Stimulated activated naive CD8-positive, alpha-beta T cell treated with anti-CD3 and anti-CD28 coated beads, Interleukin-15, amount 100 ng/mL, for 72 hours (primary cell): ENCODE data around the gene CUEDC2.
A peak's percentile ranks its signal among the peaks of the same experiment; 100 is the strongest.

ENCODE experiments used
- ATAC-seq: fragments of 150-1000 bp; cut with Tn5 transposase; 2 replicates; pipeline ENCODE4 v1.10.0; 2021; ENCODE audit warnings: mild to moderate bottlenecking, moderate library complexity
- DNase-seq, 2 donors: peaks; one replicate each; pipeline ENCODE4 v3.0.0; 2021 to 2022
- H3K27ac Mint-ChIP-seq, 2 donors: one replicate each; pipeline ENCODE4 v1.8.0; 2022; ENCODE audit warnings: mild to moderate bottlenecking in 2 of 2, mixed read lengths in 2 of 2, moderate library complexity in 2 of 2
- H3K27me3 Mint-ChIP-seq: one replicate; pipeline ENCODE4 v1.8.0; 2022; ENCODE audit warnings: mixed read lengths
- H3K4me1 Mint-ChIP-seq: one replicate; pipeline ENCODE4 v1.8.0; 2022; ENCODE audit warnings: mild to moderate bottlenecking, mixed read lengths
- H3K4me3 Mint-ChIP-seq, 2 donors: one replicate each; pipeline ENCODE4 v1.8.0; 2022; ENCODE audit warnings: mild to moderate bottlenecking in 2 of 2, mixed read lengths in 2 of 2, moderate library complexity in 1 of 2
- H3K9me3 Mint-ChIP-seq, 2 donors: one replicate each; pipeline ENCODE4 v1.8.0; 2022; ENCODE audit warnings: mixed read lengths in 2 of 2

Gene CUEDC2

DNA sequence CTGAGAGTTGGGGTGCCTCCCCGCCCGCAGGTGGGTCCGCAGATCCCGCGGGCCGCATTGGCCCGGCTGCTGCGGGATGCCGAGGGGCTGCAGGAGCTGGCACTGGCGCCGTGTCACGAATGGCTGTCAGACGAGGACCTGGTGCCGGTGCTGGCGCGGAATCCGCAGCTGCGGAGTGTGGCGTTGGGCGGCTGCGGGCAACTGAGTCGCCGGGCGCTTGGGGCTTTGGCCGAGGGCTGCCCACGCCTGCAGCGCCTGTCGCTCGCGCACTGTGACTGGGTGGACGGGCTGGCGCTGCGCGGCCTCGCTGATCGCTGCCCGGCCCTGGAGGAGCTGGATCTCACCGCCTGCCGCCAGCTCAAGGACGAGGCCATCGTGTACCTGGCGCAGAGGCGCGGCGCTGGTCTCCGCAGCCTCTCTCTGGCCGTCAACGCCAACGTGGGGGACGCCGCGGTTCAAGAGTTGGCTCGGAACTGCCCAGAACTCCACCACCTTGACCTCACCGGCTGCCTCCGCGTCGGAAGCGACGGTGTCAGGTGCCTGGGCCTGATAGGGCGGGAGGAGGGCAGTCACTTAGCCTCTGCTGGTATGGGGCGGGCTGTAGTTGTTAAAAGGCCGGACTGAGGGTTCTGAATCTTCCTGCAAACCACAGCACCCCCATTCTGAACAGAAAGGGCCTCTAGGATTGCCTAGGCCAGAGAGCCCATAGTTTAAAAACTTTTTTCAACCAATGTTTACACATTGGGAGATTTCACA lies 10.4 kb downstream of the CUEDC2 start:
- Mint-ChIP-seq H3K4me1 (peaks cover 52% of the 10 kb centered on the region), H3K9me3 (no peaks in the 10 kb centered on the region), H3K27me3 (peaks cover 24% of the 10 kb centered on the region), H3K4me3 (peak overlapping the region; percentile 97 to 99), H3K27ac (peak overlapping the region in 1 of 2 donors; percentile 29)
- ATAC-seq, result peak; percentile 7
- DNase-seq, result peak; percentile 38 to 59

DNA sequence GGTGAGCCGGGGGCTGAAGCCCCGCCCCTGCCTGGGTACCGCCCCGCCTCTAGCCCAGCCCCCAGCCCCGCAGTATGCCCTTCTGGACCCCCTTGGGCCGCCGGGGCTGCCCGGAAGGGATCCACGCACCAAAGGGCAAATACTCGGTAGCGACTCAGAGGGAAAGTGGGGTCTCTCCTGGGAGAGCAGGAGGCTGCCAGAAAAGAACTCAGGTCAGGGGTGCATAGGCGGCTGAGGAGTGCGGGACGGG lies 10.9 kb downstream of the CUEDC2 start:
- Mint-ChIP-seq H3K4me1 (peaks cover 47% of the 10 kb centered on the region), H3K4me3 (peak overlapping the region; percentile 97 to 99), H3K27me3 (peaks cover 29% of the 10 kb centered on the region), H3K27ac (peak overlapping the region in 1 of 2 donors; percentile 95), H3K9me3 (no peaks in the 10 kb centered on the region)
- DNase-seq (no peak), ATAC-seq (no peak)

DNA sequence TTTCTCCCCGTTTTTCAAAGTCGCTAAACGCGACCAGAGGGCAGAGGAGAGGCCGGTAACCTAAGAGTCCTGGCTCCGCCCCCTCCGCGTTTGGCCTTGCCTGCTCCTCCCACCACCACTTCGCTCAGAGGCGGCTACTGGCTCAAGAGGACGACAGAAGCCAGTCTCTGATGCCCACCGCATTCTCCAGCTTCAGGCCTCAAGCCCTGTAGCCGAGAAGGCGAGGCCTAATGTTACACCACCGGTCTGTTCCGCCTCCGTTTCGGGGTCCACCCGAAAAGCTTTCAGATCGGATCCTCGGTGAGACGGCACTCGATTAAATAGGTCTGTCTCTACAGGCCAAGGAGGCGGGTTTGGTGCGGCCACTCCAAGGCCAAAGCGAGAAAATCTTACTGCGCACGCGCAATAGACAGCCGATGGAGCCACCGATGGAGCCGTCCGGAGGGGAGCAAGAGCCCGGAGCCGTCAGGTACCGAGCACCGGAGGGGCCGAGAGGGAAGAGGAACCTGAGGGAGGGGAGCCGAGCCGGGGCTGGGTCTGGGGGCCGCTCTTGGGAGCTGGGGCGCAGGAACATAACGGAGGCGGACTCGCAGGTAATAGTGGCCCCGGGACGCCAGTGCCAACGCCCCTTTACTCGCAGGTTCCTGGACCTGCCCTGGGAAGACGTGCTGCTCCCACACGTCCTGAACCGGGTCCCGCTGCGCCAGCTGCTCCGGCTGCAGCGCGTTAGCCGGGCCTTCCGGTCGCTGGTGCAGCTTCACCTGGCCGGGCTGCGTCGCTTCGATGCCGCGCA lies 11.5 kb downstream of the CUEDC2 start, which contains the start of gene FBXL15:
FBXL15 (plus strand) TSS at position 123 of the 793 bp plus-strand sequence; CDS start at position 417, 294 bp downstream.
- peak; percentile 86 for ATAC-seq
- peaks cover 35% of the 10 kb centered on the region for H3K27me3 Mint-ChIP-seq
- H3K27ac Mint-ChIP-seq, result peak within 1 kb of the TSS; percentile 95 to 96
- H3K4me3 Mint-ChIP-seq, result peak within 1 kb of the TSS; percentile 97 to 99
- DNase-seq, result peak; percentile 98
- H3K9me3 Mint-ChIP-seq, result no peaks in the 10 kb centered on the region
- peaks cover 42% of the 10 kb centered on the region for H3K4me1 Mint-ChIP-seq

DNA sequence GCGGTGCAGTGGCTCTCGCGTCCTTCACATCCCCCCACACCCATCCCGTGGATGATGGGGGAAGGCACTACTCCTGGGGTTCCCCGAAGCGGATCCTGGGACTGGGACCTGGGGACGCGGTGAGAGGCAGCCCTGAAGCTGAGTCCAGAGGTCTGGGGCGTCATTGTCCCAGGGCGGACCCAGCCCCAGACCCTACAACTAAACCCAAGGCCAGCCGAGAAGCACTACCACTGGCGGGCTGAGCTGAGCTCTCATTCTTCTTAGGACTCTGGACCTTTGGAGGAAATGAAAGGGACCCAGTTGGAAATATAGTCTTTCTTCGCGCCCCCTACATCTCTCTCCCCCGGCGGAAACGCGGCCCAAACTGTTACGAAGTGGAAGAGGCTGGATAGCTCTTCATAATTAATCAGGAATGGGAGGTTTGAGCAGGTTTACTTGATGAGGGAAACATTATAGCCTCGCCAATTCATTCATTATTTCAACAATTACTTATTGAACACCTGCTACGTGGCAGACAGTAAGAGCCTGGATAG lies 12.1 kb downstream of the CUEDC2 start:
- DNase-seq, result peak in 1 of 2 donors; percentile 40

GRCh38 chr10:102419269-102420180 lies 12.8 kb downstream of the CUEDC2 start:
- H3K27ac Mint-ChIP-seq, result peak overlapping the region; percentile 19 to 23
- H3K4me1 Mint-ChIP-seq, result peaks cover 41% of the 10 kb centered on the region
- H3K9me3 Mint-ChIP-seq, result no peaks in the 10 kb centered on the region
- ATAC-seq (no peak), DNase-seq (peak; percentile 64 to 72)
- H3K4me3 Mint-ChIP-seq, result peak overlapping the region; percentile 97 to 99
- H3K27me3 Mint-ChIP-seq, result peaks cover 49% of the 10 kb centered on the region

More for the DNA sequence above, 12.1 kb downstream of the CUEDC2 start:
- peak overlapping the region; percentile 97 to 99 for H3K4me3 Mint-ChIP-seq
- no peak for ATAC-seq
- H3K27ac Mint-ChIP-seq, result peak overlapping the region; percentile 95 to 96
- peaks cover 38% of the 10 kb centered on the region for H3K4me1 Mint-ChIP-seq
- H3K9me3 Mint-ChIP-seq, result no peaks in the 10 kb centered on the region
- H3K27me3 Mint-ChIP-seq, result peaks cover 41% of the 10 kb centered on the region

DNA sequence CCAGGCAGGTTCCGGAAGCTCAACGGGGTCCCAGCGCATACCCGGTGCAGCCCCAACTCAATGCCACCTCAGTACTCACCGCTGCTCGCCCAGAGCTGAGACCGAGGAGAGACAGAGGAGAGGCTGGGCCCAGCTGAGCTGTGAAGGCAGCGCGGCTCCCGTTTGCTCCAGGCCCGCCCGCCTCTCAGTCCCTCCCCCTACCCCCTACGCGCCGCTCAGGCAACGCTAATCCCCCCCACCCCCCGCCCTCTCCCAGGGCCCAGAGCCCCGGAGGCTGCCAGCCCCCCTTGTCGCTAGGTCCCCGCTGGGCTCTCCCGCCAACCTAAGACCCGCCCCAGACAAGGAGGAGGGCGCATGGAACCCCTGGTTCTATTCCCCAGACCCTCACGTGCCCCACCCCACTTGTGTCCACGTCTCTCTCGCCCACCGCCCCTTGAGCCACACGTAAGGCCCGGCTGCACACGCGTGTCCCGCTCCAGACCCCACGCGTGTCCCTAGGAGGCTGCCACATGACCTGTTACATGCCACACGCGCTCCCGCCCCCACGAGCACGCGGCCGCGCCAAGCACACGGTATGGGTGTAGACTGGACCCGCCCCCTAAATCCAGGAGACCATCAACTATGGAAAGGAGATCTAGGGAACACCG lies 13.6 kb downstream of the CUEDC2 start, which contains the start of gene PSD:
PSD (minus strand) TSS at position 164 of the 647 bp plus-strand sequence. CDS start 1,747 bp downstream, outside the sequence.
- Mint-ChIP-seq H3K4me3 (peak within 1 kb of the TSS; percentile 97 to 99), H3K9me3 (no peaks in the 10 kb centered on the region), H3K27ac (peak within 1 kb of the TSS; percentile 23 to 60), H3K27me3 (peaks cover 55% of the 10 kb centered on the region), H3K4me1 (peaks cover 40% of the 10 kb centered on the region)
- no peak for ATAC-seq
- DNase-seq, result no peak

- H3K9me3 Mint-ChIP-seq, result no peaks in the 10 kb centered on the region
- H3K27me3 Mint-ChIP-seq, result peaks cover 59% of the 10 kb centered on the region
- peaks cover 45% of the 10 kb centered on the region for H3K4me1 Mint-ChIP-seq
- no peak overlapping the region for H3K27ac Mint-ChIP-seq
- DNase-seq (no peak), ATAC-seq (no peak)
- H3K4me3 Mint-ChIP-seq, result no peak overlapping the region
These were observed 15.7 kb downstream of the CUEDC2 start for GRCh38 chr10:102416695-102417094.

DNA sequence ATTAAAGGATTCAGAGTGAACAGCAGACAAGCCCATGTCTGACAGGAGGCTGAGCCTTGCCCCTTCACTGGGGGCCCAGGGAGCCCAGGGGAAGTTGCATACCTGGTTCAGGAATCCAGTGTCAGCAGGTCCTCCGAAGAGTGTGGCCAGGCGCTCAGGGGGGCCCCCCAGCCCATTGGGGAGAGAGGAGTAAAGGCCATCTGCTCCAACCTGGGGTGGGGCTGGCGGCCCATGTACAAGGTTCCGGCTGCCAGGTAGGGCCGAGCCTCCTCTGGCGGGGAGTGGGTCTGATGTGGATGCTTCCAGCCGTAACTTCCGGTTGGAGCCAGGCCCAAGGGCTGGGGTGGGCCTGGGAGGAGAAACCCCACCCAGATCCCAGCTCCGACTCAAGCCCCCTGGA lies 16.1 kb downstream of the CUEDC2 start:
- ATAC-seq (no peak), DNase-seq (no peak)
- peaks cover 63% of the 10 kb centered on the region for H3K27me3 Mint-ChIP-seq
- no peak overlapping the region for H3K27ac Mint-ChIP-seq
- peaks cover 49% of the 10 kb centered on the region for H3K4me1 Mint-ChIP-seq
- H3K9me3 Mint-ChIP-seq, result no peaks in the 10 kb centered on the region
- H3K4me3 Mint-ChIP-seq, result no peak overlapping the region

DNA sequence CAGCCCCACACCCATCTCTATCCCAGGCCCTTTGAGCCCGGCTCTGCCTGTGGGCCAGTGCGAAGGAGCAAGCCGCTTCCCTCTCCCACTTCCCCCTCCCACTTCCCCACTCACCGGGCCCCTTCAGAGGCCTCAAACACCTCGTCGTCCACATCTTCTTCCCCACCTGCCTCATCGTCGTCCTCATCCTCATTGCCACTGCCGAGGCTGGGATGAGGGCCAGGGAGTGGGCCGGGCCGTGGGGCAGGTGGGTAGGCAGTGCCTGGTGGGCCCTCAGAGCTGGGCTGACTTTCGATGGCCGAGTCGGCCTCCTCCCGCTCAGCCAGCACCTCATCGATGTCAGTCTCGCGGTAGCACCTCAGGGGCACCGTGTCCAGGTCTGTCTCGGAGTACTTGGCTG lies 17.6 kb downstream of the CUEDC2 start:
- peaks cover 58% of the 10 kb centered on the region for H3K4me1 Mint-ChIP-seq
- H3K27me3 Mint-ChIP-seq, result peaks cover 69% of the 10 kb centered on the region
- no peaks in the 10 kb centered on the region for H3K9me3 Mint-ChIP-seq
- H3K27ac Mint-ChIP-seq, result no peak overlapping the region
- H3K4me3 Mint-ChIP-seq, result no peak overlapping the region
- DNase-seq (no peak), ATAC-seq (no peak)

DNA sequence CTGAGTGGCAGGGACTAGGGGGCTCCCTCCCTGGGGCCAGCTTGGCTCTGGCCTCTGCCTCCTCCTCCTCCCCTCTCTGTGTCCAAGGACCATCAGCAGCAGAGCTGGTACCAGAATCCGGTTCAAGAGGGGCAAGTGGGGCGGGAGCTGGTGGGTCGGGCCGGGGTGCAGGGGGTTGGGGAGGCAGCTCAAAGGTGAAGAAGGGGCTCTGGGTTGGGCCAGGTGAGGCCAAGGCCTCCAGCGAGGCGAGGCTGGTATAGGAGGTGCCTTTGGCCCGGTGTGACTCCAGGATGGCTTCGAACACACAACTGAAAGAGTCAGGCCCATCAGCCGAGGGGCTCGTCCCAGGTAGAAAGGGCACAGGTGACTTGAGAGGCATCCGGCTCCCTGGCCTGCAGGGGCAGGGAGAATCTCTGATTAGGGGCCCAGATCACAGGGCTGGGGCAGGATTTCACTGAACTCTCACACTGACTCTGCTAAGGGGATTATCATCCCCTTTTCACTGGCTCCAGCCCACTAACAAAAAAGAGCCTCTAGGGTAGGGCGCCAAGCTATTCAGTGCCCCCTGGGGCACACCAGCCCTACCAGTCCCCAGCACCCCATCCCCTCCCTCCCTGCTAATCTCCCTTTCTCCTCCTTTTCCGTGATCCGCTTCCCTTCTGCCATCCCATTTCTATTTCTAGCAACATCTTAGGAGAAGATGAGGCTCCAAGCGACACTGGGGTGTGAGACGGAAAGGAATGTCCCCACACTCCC lies 18.4 kb downstream of the CUEDC2 start:
- DNase-seq (no peak), ATAC-seq (no peak)
- H3K27me3 Mint-ChIP-seq, result peaks cover 65% of the 10 kb centered on the region
- no peaks in the 10 kb centered on the region for H3K9me3 Mint-ChIP-seq
- H3K4me1 Mint-ChIP-seq, result peaks cover 56% of the 10 kb centered on the region
- no peak overlapping the region for H3K27ac Mint-ChIP-seq
- no peak overlapping the region for H3K4me3 Mint-ChIP-seq

- ATAC-seq (no peak), DNase-seq (peak; percentile 57 to 68)
- H3K4me3 Mint-ChIP-seq, result no peak overlapping the region
- H3K9me3 Mint-ChIP-seq, result no peaks in the 10 kb centered on the region
- no peak overlapping the region for H3K27ac Mint-ChIP-seq
- H3K27me3 Mint-ChIP-seq, result peaks cover 57% of the 10 kb centered on the region
- peaks cover 56% of the 10 kb centered on the region for H3K4me1 Mint-ChIP-seq
These were observed 19.2 kb downstream of the CUEDC2 start for GRCh38 chr10:102413053-102413705.

DNA sequence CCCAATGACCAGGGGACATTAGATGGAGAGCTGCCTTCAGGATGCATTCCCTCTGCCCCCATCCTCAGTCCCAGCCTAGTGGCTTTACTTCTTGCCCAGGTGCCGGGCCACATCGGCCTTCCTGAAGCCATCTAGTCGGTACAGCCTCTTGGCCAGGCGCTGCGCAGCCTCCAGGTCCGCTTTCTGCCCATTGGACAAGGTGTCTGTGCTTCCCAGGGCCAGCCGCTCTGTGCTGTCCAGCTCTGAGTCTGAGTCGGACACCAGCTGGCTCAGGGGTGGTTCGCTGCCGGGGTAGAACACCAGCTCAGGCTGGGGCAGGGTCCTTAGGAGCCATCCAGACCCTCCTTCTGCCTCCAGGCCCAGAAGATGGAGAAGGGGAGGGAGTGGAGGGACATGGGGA lies 20.1 kb downstream of the CUEDC2 start:
- Mint-ChIP-seq H3K9me3 (no peaks in the 10 kb centered on the region), H3K4me3 (no peak overlapping the region), H3K27me3 (peaks cover 48% of the 10 kb centered on the region), H3K4me1 (peaks cover 65% of the 10 kb centered on the region), H3K27ac (peak overlapping the region in 1 of 2 donors; percentile 36)
- ATAC-seq (no peak), DNase-seq (no peak)

DNA sequence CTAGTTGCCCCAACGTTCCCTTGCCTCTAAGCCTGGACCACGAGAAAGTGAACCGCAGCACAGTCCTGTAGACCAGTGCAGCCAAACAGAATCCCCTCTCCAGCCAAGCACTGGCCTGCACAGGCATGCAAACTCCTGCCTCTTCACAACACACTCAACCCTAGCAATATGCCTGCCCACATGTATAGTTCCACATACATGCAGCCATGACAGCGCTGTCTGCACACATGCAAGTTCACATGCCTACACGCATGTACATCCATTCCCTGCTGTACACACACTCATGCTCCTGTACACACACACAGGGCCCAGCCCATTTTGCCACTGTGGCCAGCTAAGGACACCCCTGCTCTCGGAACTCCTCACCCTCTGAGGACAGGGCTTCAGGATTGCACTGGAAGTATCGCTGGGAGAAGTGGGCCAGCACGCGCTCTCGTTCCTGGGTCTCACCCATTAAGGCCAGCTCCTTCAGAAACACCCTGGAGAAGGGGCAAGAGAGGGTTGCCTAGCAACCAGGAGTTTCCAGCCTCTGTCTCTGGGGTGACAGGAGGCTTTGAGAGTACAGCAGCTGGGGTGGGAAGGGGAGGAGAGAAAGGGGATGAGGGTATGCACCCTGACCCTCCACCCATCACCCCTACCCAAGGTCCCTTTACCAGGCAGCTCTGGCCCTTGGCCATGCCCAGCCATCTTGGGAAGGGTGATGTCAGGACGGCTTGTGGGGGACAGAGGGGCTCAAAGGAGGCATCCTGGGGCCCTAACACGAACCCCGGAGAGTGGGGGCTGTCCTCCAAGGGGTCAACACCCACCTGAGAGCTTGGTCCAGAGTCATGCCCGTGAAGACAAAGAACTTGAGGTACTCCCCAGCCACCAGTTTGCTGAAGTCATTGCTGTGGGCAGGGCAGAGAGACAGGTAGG lies 20.8 kb downstream of the CUEDC2 start:
- H3K9me3 Mint-ChIP-seq, result no peaks in the 10 kb centered on the region
- H3K27me3 Mint-ChIP-seq, result peaks cover 41% of the 10 kb centered on the region
- ATAC-seq, result no peak
- peaks cover 72% of the 10 kb centered on the region for H3K4me1 Mint-ChIP-seq
- H3K4me3 Mint-ChIP-seq, result peak overlapping the region; percentile 55 to 78
- peak overlapping the region in 1 of 2 donors; percentile 67 for H3K27ac Mint-ChIP-seq
- no peak for DNase-seq
